HG03175 (cell line): ENCODE measurements around the gene ITFG1.
"Not testable (repeated sequence)": the region's sequence is repeated elsewhere in the genome, so short reads cannot be mapped to it uniquely, and the experiment has no call there.

Experiments
- ATAC-seq: cut with Tn5 transposase; IDR thresholded peaks from one replicate; pipeline ENCODE4 v1.9.1; 2021; ENCODE audit warnings: mild to moderate bottlenecking, moderate library complexity; ENCODE audit not compliant: unreplicated experiment

ITFG1 gene

DNA sequence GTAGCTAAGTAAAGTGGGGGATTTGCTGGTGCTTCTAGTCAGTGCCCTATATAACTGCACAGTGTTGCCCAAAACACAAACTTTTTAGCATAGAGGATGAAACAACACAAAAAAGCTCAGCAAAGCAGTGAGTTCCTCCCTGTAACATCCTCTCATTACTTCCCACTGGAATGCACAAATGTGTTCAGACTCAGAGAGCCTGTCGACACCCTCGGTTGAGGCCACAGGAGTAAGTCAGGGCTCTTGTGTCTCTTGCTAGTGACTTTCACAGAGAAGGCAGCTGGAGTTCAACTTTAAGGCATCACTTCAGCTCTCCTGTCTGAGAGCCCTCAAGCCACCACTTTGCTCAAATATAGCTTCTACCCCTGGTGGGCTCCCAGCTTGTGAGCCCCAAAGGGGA is 209.9 kb downstream of the ITFG1 start:
- no peak for ATAC-seq

DNA sequence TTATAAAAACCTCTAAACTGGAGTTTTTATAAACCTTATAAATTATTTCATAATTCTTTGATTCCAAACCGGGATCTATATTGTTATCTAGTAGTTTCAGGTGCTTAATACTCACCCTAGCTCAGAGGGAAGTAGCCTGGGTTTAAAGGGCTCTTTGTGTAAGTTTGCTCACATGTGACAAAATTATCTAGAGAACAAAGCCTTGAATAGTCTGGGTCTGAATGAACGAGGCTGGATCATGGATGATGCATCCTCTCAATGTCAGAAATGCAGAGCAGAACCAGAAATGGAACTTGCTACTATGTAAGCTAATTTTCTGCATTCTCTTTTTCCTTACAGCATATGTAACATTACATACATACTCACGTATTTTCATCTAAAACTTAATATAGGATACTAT is 213.2 kb downstream of the ITFG1 start:
- no peak for ATAC-seq

DNA sequence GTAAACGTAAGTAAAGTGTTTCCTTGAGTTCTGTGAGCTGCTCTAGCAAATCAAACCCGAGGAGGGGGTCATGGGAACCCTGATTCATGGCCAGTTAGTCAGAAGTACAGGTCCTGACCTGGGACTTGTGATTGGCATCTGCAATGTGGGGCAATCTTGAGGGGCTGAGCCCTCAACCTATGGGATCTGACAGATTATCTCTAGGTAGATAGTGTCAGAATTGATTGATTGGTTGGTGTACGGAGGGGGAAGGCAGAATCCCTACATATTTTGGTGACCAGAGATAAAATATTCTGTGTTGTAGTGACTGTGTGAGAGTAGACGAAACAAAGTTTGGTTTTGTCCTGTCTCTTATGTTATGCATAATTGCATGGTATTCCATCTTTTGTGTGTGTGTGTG is 216.7 kb downstream of the ITFG1 start:
- no peak for ATAC-seq

DNA sequence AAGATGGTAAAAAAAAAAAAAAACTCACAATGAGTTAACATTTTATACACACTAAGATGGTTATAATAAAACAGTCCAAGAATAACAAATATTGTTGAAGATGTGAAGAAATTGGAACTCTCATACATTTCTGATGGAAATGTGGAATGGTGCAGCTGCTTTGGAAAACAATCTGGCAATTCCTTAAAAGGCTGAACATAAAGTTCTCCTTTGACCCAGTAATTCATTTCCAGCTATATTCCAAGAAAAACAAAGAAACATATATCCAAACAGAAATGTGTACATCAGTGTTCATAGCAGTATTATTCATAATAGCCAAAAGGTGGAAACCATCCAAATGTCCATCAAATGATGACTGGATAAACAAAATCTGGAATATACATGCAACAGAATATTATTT is 219.8 kb downstream of the ITFG1 start:
- ATAC-seq, result no peak

DNA sequence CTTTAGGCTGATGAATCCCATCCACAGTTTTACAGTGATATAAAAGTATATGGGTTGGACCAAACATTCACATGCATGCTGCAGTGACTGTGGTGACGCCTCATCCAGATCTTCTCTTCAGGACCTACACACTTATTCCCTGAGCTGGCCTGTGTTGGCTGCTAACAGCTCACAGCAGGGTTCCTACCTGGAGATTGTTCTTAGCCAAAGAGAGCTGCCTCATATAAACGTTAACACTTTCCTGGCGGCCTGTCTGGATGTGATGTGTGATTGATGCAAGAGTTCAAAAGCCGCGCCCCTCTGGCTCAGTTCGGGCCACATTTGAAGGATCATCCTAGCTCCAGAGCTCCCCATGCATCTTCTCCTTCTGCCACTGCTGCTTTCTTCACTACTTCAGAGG is 224.1 kb downstream of the ITFG1 start:
- no peak for ATAC-seq

DNA sequence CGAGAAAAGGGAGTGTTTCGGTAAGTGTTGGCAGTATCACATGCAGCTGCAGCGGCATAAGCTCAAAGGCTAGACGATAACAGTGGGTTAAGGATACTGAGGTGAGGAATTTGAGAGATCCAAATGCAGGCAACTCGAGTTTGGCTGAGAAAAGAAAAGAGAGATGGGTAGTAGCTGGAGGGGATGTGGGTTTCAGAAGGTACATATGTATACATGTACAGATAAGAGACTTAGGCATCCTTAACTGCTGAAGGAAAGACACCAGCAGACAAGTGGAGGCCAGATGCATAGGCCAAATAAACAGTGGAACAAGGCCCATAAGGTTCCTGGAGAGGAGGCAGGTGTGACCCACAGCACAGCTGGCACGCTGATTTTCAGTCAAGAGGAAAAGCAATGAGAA is 230.6 kb downstream of the ITFG1 start:
- no peak for ATAC-seq

DNA sequence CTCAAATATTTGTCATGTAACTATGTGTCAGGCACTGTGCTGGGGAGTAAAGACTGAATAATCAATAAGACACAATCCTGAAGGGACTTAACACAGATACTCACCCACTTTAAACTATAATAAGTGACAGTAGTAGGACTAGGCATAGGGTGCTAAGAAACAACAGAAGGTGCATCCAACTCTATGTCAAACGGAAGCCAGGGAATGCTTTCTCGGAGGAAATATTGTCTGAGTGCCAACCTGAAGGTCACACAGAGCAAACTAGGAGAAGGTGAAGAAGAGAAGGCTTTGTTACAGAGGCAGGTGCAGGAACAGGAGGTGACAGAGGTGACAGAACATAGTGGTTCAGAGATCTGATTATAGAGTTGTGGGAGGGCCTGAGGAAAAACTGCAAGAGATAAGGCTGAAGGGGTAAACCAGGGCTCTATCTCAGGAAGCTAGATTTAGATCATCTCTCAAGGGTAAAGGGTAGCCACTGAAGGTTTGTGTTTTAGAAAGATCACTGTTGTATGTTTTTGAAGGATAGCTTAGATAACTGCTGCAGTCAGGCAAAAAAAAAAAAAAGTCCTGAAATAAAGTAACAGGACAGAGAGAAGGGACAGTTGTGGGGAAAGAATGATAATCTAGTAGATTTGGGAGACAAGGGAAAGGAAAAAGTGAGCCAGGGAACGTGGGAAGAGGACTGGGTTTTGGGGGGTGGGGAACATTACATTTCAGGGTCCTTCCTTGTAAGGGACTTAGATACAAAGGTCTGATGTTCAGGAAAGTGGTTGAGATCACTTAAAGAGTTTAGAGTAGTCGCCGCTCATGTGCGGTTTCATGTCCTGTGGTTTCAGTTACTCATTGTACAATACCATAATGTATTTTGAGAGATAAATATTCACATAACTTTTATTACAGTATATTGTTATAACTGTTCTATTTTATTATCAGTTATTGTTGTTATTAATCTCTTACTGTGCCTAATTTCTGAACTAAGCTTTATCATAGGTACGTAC is 231.5 kb downstream of the ITFG1 start:
- ATAC-seq, result no peak

DNA sequence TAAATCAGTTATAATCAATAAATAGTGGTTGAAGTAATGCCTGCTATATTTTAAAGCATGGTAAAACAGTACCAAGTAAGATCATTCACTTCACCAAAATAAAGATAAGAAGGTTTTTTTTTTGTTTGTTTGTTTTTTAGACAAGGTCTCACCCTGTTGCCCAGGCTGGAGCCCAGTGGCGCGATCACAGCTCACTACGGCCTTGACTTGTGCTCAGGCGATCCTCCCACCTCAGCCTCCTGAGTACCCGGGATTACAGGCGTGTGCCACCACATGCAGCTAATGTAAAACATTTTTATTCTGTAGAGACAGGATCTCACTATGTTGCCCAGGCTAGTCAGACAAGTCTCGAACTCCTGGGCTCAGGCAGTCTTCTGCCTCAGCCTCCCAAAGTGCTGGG is 232.6 kb downstream of the ITFG1 start:
- ATAC-seq, result no peak

DNA sequence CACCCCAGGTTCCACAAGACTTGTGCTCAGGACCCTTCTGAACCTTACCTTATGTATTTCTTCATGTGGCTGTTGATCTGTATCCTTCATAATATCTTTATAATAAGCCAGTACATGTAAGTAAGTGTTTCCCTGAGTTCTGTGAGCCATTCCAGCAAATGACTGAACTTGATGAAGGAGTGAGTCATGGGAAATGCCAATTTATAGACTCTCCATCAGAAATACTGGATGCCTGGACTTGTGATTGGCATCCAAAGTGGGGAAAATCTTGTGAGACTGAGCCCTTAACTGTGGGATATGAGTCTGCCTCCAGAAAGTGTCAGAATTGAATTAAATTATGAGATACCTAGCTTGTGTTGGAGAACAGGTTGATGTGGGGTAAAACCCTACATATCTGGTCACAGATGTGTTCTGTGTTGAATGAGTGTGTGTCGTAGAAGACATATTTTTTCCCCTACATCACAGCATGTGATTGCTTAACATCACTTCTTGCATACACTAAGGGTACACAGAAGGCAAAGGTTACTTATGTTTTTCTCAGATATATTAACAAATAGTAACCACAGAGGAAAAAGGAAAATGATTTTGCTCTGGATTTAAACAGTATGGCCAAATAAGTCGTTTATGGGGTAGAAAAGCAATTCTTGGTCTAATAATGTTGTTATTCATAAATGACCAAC is 247.0 kb downstream of the ITFG1 start:
- ATAC-seq, result no peak

DNA sequence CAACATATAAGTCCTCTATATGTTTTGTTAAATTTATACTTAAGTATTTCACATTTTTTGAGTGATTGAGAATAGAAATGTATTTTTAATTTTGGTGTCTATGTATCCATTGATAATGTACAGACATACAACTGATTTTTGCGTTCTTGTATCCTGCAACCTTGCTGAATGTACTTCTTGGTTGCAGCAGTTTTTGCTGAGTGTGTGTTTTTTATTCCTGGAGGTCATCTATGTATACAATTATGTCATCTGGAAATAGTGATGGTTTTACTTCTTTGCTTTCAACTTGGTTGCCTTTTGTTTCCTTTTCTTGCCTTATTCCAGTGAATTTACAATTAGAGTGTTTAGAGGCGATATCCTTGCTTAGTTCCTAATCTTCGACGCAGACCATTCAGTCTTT is 249.6 kb downstream of the ITFG1 start:
- ATAC-seq, result no peak

DNA sequence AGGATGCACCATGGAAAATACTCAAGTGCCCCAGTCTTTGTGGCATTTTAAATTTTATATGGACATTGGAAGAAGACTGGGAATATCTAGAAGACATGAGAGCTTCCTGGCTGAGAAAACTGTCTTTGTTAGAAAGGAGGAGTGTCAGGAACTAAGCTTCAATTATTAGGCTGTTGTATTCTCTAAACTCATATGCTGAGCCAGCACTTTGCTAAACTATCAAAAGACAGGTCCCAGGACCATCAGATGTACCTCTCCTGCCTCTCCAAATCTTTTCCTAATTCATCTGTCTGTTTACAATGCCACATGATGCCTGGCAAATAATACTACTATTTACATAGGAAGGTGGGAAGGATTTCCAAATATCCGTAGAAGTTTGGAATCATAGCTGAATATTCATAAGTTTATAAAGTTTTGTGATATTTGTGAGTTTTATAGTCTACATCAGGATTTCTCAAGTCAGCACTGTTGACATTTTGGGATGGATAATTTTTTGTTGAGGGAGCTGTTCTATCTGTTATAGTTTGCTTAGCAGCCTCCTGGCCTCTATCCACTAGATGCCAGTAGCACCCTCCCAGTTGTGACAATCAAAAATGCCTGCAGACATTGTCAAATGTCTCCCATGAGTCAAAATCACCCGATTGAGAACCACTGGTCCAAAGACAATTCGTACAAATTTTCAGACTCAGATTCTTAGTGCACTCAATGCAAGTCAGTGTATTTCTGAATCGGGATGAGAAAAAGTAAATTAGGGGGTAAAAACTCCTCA is 255.9 kb downstream of the ITFG1 start:
- no peak for ATAC-seq

DNA sequence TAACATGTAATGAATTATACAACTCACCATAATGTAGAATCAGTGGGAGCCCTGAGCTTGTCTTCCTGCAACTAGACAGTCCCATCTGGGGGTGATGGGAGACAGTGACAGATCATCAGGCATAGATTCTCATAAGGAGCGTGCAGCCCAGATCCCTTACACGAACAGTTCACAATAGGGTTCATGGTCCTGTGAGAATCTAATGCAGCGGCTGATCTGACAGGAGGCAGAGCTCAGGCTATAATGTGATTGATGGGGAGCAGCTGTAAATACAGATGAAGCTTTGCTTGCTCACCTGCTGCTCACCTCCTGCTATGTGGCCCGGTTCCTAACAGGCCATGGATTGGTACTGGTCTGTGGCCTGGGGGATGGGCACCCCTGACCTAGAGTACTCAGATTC is 257.4 kb downstream of the ITFG1 start:
- ATAC-seq, result not testable (repeated sequence)

DNA sequence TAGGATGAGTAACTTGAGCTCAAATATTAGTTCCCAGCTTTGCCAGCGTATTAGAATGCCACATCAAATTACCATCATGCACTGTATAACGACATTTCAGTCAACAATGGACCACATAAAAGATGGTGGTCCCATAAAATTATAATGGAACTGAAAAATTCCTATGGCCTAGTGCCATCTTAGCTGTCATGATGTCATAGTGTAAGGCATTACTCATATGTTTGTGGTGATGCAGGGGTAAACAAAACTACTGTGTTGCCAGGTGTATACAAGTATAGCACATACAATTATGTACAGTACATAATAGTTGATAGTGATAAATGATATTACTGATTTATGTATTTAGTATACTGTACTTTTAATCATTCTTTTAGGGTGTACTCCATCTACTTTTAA is 262.7 kb downstream of the ITFG1 start:
- ATAC-seq, result no peak

DNA sequence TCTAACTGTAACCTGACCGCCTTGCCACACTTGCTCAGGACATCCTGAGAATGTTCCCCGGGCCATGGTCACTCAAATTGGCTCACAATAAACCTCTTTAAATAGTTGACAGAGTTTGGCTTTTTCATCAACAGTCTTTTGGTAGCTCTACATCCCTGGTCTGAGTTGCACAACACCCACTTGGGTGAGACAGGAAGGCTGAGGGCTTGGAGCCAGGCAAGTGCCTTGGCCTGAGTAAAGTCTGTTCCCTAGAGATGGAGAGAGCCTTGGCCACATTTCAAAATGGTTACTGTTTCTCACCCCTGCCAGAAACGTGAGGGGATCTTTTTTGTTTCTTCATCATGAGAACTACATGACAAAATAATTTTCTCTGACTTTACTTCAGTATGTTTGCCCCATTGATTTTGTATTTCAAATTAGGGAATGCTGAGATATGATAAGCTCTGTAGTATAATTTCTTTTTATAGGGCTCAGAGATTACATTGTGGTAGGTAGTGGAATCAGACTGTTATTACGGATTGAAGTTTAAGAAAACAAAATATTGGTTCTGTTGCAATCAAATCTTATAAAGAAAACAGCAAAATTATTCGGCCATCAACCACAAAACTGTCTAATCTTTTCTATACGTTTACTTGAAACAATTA is 263.2 kb downstream of the ITFG1 start:
- ATAC-seq, result no peak

DNA sequence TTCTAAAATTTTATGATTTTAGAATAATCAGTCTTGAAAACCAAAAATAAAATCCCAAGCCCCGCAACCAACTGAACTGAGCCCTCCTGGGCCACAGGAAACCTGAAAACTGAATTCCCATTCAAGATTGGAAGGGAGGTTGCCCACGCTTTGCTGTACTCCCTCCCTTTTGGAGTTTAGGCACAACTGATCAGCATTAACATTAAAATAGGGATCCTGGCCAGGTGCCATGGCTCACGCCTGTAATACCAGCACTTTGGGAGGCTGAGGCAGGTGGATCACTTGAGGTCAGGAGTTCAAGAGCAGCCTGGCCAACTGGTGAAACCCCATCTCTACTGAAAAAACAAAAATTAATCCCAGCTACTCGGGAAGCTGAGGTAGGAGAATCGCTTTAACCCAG is 264.4 kb downstream of the ITFG1 start:
- no peak for ATAC-seq

DNA sequence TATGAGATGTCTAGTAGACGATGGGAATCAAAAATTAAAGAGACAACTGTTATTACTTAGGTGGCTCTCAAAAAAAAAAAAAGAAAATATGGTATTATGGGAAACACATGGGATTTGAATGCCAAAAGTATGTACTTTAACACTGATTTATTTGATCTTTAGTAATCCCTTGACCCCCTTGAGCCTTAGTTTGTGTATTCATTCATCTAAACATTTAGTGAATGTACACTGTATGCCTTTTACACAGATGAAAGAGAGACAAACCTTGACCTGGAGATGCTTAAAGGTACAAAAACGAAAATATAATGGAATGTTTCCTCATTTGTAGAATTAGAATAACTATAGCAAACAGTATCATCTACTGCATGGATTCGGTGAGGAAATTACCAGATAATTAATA is 278.5 kb downstream of the ITFG1 start:
- no peak for ATAC-seq

DNA sequence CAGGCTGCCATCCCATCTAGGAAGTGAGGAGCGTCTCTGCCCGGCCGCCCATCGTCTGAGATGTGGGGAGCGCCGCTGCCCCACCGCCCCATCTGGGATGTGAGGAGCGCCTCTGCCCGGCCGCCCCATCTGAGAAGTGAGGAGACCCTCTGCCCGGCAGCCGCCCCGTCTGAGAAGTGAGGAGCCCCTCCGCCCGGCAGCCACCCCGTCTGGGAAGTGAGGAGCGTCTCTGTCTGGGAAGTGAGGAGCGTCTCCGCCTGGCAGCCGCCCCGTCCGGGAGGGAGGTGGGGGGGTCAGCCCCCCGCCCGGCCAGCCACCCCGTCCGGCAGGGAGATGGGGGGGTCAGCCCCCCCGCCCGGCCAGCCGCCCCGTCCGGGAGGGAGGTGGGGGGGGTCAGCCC is 279.8 kb downstream of the ITFG1 start:
- ATAC-seq, result not testable (repeated sequence)

DNA sequence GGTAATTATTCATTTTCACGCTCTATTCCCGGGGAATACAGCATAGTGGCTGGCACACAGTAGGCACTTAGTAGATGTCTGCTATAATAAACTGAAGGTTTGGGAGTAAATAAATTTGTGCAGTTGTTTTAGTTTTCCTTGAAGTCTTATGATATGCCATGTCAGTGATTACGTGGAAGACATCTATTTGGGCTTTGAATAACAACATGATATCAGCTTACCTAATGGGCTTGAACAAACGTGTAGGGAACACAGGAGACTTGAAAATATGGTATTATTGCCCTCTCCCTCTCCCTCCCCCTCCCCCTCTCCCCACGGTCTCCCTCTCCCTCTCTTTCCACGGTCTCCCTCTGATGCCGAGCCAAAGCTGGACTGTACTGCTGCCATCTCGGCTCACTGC is 280.8 kb downstream of the ITFG1 start:
- ATAC-seq, result no peak

DNA sequence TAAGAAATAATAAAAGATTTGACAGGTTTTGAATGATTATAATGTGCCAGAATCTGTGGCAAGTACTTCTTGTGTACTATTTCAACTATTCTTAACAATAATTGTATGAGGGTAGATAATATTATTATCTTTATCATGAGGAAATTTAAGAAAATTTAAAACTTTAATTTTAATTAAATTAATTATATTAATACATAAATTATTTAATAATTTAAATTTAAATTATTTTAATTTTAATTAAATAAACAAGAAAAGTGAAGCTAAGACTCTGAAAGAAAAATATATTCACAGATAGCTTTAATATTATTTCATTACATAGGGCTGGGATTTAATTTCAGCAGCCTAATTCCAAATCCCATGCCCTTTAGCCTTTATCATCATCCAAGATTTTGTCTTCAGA is 285.7 kb downstream of the ITFG1 start:
- ATAC-seq, result no peak

DNA sequence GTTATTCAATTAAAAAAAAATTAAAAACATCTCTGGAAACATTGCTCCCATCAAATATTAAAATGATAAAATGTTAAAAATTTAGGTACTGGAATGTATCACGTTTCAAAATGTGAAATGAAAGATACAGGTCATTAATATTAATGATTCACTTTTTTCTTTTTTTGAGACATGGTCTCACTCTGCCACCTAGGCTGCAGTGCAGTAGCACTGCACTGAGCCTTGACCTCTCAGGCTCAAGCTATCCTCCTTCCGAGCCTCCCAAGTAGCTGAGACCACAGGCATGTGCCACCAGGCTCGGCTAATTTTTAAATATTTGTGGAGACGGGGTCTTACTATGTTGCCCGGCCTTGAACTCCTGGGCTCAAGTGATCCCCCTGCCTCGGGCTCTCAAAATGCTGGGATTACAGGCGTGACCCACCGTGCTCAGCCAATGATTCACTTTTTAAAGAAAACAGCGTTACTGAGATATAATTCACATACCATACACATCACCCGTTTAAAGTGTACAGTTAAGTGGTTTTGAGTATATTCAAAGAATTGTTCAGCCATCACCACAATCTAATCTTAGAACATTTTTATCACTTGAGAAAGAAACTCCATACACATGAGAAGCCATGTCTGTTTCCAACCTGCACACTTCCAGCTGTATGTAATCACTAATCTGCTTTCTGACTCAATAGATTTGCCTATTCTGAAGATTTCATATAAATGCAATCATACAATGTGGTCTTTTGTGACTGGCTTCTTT is 298.0 kb downstream of the ITFG1 start:
- ATAC-seq, result no peak
